GM23248 (cell line): ENCODE measurements around the gene MAP1B.

ENCODE experiments used
- EZH2 ChIP-seq: fragments of 200-600 bp; sonication (generic); IDR thresholded peaks from 2 replicates; pipeline ENCODE4 v1.6.1; 2018; ENCODE audit warnings: antibody characterized with exemption, mild to moderate bottlenecking; ENCODE audit not compliant: insufficient read depth, poor library complexity, severe bottlenecking
- EZH2phosphoT487 ChIP-seq: fragments of 200-600 bp; sonication (generic); IDR thresholded peaks from 2 replicates; pipeline ENCODE4 v1.6.1; 2018; ENCODE audit warnings: antibody characterized with exemption, moderate library complexity, mild to moderate bottlenecking, low read depth; ENCODE audit not compliant: insufficient read depth

- no peak for TF ChIP-seq EZH2
- TF ChIP-seq EZH2phosphoT487, result no peak
Measured at GRCh38 chr5:72241346-72242003, 134.2 kb downstream of the MAP1B start.
